AG10803 (cell line): ENCODE data around the gene ARID1B.

Experiments used
- DNase-seq: peaks from one replicate; pipeline ENCODE4 v3.0.0; 2010; ENCODE audit warnings: low read depth
- H3K4me3 ChIP-seq: 2 replicates; pipeline ENCODE4 v1.5.1; 2011; ENCODE audit warnings: mild to moderate bottlenecking, low read length, control low read depth
- CTCF ChIP-seq: conservative IDR thresholded peaks from 2 replicates; pipeline ENCODE4 v1.5.1; 2011; ENCODE audit warnings: mild to moderate bottlenecking, low read length, control low read depth, inconsistent platforms

Gene ARID1B

DNA sequence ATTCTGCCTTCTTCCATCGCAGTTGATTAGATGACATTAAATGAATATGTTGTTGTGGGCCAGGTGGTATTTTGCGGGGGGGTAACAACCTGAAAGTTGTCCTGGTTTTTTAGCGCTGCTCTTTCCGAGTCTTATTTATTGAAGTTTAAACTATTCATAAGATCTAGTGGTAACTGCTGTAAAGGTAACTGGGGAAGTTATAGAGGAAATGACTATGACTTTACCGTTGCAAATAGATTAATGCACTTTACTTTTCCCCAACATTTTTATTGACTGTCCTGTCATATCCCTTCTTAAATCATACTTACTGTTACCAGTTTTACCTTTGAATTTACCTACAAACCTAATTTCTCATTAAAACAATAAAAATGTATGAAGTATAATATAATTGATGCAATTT is 173.4 kb downstream of the ARID1B start:
- H3K4me3 ChIP-seq, result no peak overlapping the region
- TF ChIP-seq CTCF, result no peak

DNA sequence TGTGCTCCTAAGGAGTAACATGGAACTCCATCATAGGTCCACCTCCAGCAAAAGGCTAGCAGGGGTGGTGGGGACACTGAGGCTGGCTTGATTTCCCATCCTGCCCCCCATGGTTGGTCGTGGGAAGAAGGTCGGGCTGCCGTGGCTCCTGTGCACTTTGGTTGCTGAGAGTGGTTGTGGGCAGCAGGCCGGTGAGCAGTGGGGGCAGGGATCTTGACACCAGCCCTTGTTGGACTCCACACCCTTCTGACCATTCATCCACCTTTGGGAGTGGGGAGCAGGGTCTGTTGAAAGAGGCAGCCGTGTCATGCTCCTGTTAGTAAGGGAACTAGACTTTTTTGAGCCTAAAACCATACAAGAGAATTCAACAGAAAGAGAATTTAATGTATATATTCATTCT is 175.2 kb downstream of the ARID1B start:
- TF ChIP-seq CTCF, result no peak
- no peak overlapping the region for H3K4me3 ChIP-seq
- DNase-seq, result no peak

More for the DNA sequence above, 173.4 kb downstream of the ARID1B start:
- no peak for DNase-seq

DNA sequence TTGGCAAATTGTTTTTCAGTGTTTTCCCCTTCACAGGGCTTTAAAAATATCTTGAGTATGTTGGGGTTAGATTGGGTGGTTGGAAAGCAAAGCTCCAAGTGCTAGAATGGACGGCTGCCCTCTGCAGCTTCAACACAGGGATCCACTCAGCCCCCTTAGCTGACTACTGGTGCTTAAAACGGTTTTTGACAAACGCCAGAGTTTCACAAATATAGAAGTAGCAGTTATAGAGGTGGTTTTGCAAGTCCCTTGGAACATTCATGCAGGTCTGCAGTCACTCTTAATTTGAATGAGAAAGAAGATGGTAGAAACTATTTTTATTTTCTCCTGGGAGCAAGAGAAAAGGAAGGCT is 175.9 kb downstream of the ARID1B start:
- no peak for DNase-seq

GRCh38 chr6:156953479-156954146 is 176.4 kb downstream of the ARID1B start:
- peak; percentile 99 for DNase-seq
- TF ChIP-seq CTCF, result peak; percentile 55
- H3K4me3 ChIP-seq, result peak overlapping the region; percentile 42

More for the DNA sequence above, 175.9 kb downstream of the ARID1B start:
- TF ChIP-seq CTCF, result no peak
- H3K4me3 ChIP-seq, result peak overlapping the region; percentile 42

- no peak for TF ChIP-seq CTCF
- H3K4me3 ChIP-seq, result no peak overlapping the region
Observed at GRCh38 chr6:156954191-156954590, 177.0 kb downstream of the ARID1B start.

GRCh38 chr6:156954816-156955215 is 177.6 kb downstream of the ARID1B start:
- no peak for TF ChIP-seq CTCF
- DNase-seq, result no peak

More at GRCh38 chr6:156954191-156954590, 177.0 kb downstream of the ARID1B start:
- DNase-seq, result peak; percentile 51

GRCh38 chr6:156955494-156956183 is 178.5 kb downstream of the ARID1B start:
- no peak for TF ChIP-seq CTCF
- no peak for DNase-seq
- no peak overlapping the region for H3K4me3 ChIP-seq

More at GRCh38 chr6:156954816-156955215, 177.6 kb downstream of the ARID1B start:
- H3K4me3 ChIP-seq, result no peak overlapping the region
